GM19025 (cell line): ENCODE data around the gene CSNK2A3.
"Not testable (repeated sequence)": the region's sequence is repeated elsewhere in the genome, so short reads cannot be mapped to it uniquely, and the experiment has no call there.

ENCODE experiments used
- ATAC-seq: cut with Tn5 transposase; IDR thresholded peaks from one replicate; pipeline ENCODE4 v1.9.1; 2021; ENCODE audit warnings: mild to moderate bottlenecking, low read depth, moderate library complexity; ENCODE audit not compliant: unreplicated experiment

CSNK2A3 gene

GRCh38 chr11:11352878-11353277, at the start of gene CSNK2A3:
Gene CSNK2A3, minus strand, starts transcription at chr11:11353250. Its CDS starts 131 bp downstream, at chr11:11353119.
- ATAC-seq = not testable (repeated sequence)

- ATAC-seq = no peak
Observed at GRCh38 chr11:11401960-11402535, 49.0 kb upstream of the CSNK2A3 start.

GRCh38 chr11:11400635-11401232, 47.7 kb upstream of the CSNK2A3 start:
- ATAC-seq = no peak

GRCh38 chr11:11400121-11400520, 47.1 kb upstream of the CSNK2A3 start:
- ATAC-seq = no peak

GRCh38 chr11:11397781-11398180, 44.7 kb upstream of the CSNK2A3 start:
- ATAC-seq = no peak

- ATAC-seq = no peak
Observed at GRCh38 chr11:11397036-11397415, 44.0 kb upstream of the CSNK2A3 start.

GRCh38 chr11:11396301-11397035, 43.4 kb upstream of the CSNK2A3 start:
- ATAC-seq = no peak

GRCh38 chr11:11395126-11395525, 42.1 kb upstream of the CSNK2A3 start:
- no peak for ATAC-seq

- no peak for ATAC-seq
Observed at GRCh38 chr11:11394241-11394640, 41.2 kb upstream of the CSNK2A3 start.

- ATAC-seq = no peak
Observed at GRCh38 chr11:11391796-11392463, 38.9 kb upstream of the CSNK2A3 start.

- no peak for ATAC-seq
Observed at GRCh38 chr11:11391169-11391568, 38.1 kb upstream of the CSNK2A3 start.

GRCh38 chr11:11390068-11390771, 37.2 kb upstream of the CSNK2A3 start:
- no peak for ATAC-seq

- no peak for ATAC-seq
Observed at GRCh38 chr11:11389238-11389637, 36.2 kb upstream of the CSNK2A3 start.

GRCh38 chr11:11387622-11388305, 34.7 kb upstream of the CSNK2A3 start:
- no peak for ATAC-seq

GRCh38 chr11:11387207-11387606, 34.2 kb upstream of the CSNK2A3 start:
- ATAC-seq = no peak

- no peak for ATAC-seq
Observed at GRCh38 chr11:11384829-11385228, 31.8 kb upstream of the CSNK2A3 start.

- ATAC-seq = no peak
Observed at GRCh38 chr11:11383995-11384394, 30.9 kb upstream of the CSNK2A3 start.

GRCh38 chr11:11382858-11383532, 29.9 kb upstream of the CSNK2A3 start:
- ATAC-seq = no peak

- no peak for ATAC-seq
Observed at GRCh38 chr11:11381471-11382105, 28.5 kb upstream of the CSNK2A3 start.
